HEK293 (cell line): ENCODE results near the gene ETDA.
"Not testable (repeated sequence)": the region's sequence is repeated elsewhere in the genome, so short reads cannot be mapped to it uniquely, and the experiment has no call there.

Experiments
- CTCF ChIA-PET: fragments of 350-600 bp; formaldehyde crosslinking; extraction: SDS; loops from one replicate; lab custom pipeline; 2021; ENCODE audit warnings: antibody characterized with exemption; lab: Yijun Ruan, JAX
- POLR2A ChIA-PET: fragments of 300-600 bp; formaldehyde crosslinking; extraction: SDS; loops from one replicate; lab custom pipeline; 2020; ENCODE audit warnings: antibody characterized with exemption, inconsistent platforms; lab: Yijun Ruan, JAX
- H3K27ac ChIP-seq: fragments of 200-500 bp; sonication (Bioruptor generic); 2 replicates; pipeline ENCODE4 v1.5.1; 2014; ENCODE audit warnings: low read depth, low read length, control low read depth, inconsistent platforms; ENCODE audit errors: extremely low read depth
- H3K36me3 ChIP-seq, 2 experiments: fragments of 200-500 bp in 1 of 2; sonication (Bioruptor generic) in 1 of 2; 1 replicate in 1 of 2; 2 replicates in 1 of 2; pipeline ENCODE4 v1.5.1; 2014 to 2017; ENCODE audit warnings: inconsistent platforms in 2 of 2, low read length in 2 of 2; ENCODE audit not compliant: control insufficient read depth in 2 of 2, insufficient read depth in 1 of 2
- H3K4me1 ChIP-seq: fragments of 200-500 bp; sonication (Bioruptor generic); 2 replicates; pipeline ENCODE4 v1.5.1; 2014; ENCODE audit warnings: mild to moderate bottlenecking, low read length, inconsistent platforms; ENCODE audit not compliant: control insufficient read depth, insufficient read depth
- H3K4me3 ChIP-seq: 2 replicates; pipeline ENCODE4 v1.5.1; 2011; ENCODE audit warnings: low read depth, mild to moderate bottlenecking, control low read depth, low read length, moderate library complexity
- H3K9me3 ChIP-seq: fragments of 200-500 bp; sonication (Bioruptor generic); 2 replicates; pipeline ENCODE4 v1.5.1; 2014; ENCODE audit warnings: low read depth, low read length, inconsistent platforms; ENCODE audit not compliant: control insufficient read depth, insufficient read depth
- BCL6B ChIP-seq: fragments of 450-650 bp; formaldehyde crosslinking; IDR thresholded peaks from 2 replicates; pipeline ENCODE4 v1.5.1; 2017; ENCODE audit warnings: missing biosample characterization, missing genetic modification characterization
- EGR2 ChIP-seq: fragments of 450-650 bp; formaldehyde crosslinking; IDR thresholded peaks from 2 replicates; pipeline ENCODE4 v1.5.1; 2016; ENCODE audit warnings: low read depth, missing biosample characterization, missing genetic modification characterization
- KLF1 ChIP-seq: fragments of 450-650 bp; formaldehyde crosslinking; IDR thresholded peaks from 2 replicates; pipeline ENCODE4 v1.5.1; 2016; ENCODE audit warnings: missing biosample characterization, missing genetic modification characterization
- KLF10 ChIP-seq: fragments of 450-650 bp; IDR thresholded peaks from 2 replicates; pipeline ENCODE4 v1.5.1; 2018; ENCODE audit warnings: missing biosample characterization, mild to moderate bottlenecking, missing genetic modification characterization
- OSR2 ChIP-seq: fragments of 450-650 bp; formaldehyde crosslinking; IDR thresholded peaks from 2 replicates; pipeline ENCODE4 v1.5.1; 2016; ENCODE audit warnings: missing biosample characterization, missing genetic modification characterization
- REPIN1 ChIP-seq: fragments of 450-650 bp; formaldehyde crosslinking; IDR thresholded peaks from 2 replicates; pipeline ENCODE4 v1.5.1; 2017; ENCODE audit warnings: missing biosample characterization, missing genetic modification characterization, low read depth
- ZNF148 ChIP-seq: fragments of 450-650 bp; formaldehyde crosslinking; IDR thresholded peaks from 2 replicates; pipeline ENCODE4 v1.5.0; 2017; ENCODE audit warnings: missing biosample characterization, missing genetic modification characterization, borderline replicate concordance
- ZNF155 ChIP-seq: fragments of 450-650 bp; formaldehyde crosslinking; IDR thresholded peaks from 2 replicates; pipeline ENCODE4 v1.5.1; 2016; ENCODE audit warnings: missing biosample characterization, missing genetic modification characterization
- ZNF174 ChIP-seq: fragments of 450-650 bp; formaldehyde crosslinking; IDR thresholded peaks from 2 replicates; pipeline ENCODE4 v1.5.0; 2017; ENCODE audit warnings: missing biosample characterization, mild to moderate bottlenecking, missing genetic modification characterization
- ZNF335 ChIP-seq: fragments of 450-650 bp; formaldehyde crosslinking; conservative IDR thresholded peaks from 2 replicates; pipeline ENCODE4 v1.5.1; 2016; ENCODE audit warnings: missing biosample characterization, missing genetic modification characterization
- ZNF394 ChIP-seq: fragments of 450-650 bp; formaldehyde crosslinking; IDR thresholded peaks from 2 replicates; pipeline ENCODE4 v1.5.1; 2016; ENCODE audit warnings: missing biosample characterization, missing genetic modification characterization, mild to moderate bottlenecking, moderate library complexity, borderline replicate concordance
- ZNF423 ChIP-seq: fragments of 450-650 bp; formaldehyde crosslinking; IDR thresholded peaks from 2 replicates; pipeline ENCODE4 v1.5.1; 2016; ENCODE audit warnings: missing biosample characterization, missing genetic modification characterization
- ZNF433 ChIP-seq: fragments of 450-650 bp; formaldehyde crosslinking; IDR thresholded peaks from 2 replicates; pipeline ENCODE4 v1.5.1; 2016; ENCODE audit warnings: missing biosample characterization, missing genetic modification characterization, low read depth
- ZNF558 ChIP-seq: fragments of 450-650 bp; formaldehyde crosslinking; IDR thresholded peaks from 2 replicates; pipeline ENCODE4 v1.5.1; 2016; ENCODE audit warnings: missing biosample characterization, missing genetic modification characterization
- ZNF561 ChIP-seq: fragments of 450-650 bp; IDR thresholded peaks from 2 replicates; pipeline ENCODE4 v1.5.1; 2018; ENCODE audit warnings: missing biosample characterization, missing genetic modification characterization, borderline replicate concordance
- ZNF571 ChIP-seq: fragments of 450-650 bp; formaldehyde crosslinking; IDR thresholded peaks from 2 replicates; pipeline ENCODE4 v1.5.0; 2017; ENCODE audit warnings: missing biosample characterization, missing genetic modification characterization
- ZNF670 ChIP-seq: fragments of 450-650 bp; formaldehyde crosslinking; IDR thresholded peaks from 2 replicates; pipeline ENCODE4 v1.5.1; 2016; ENCODE audit warnings: missing biosample characterization, missing genetic modification characterization, low read depth
- ZNF677 ChIP-seq: fragments of 450-650 bp; IDR thresholded peaks from 2 replicates; pipeline ENCODE4 v1.5.0; 2018; ENCODE audit warnings: missing biosample characterization, mild to moderate bottlenecking, missing genetic modification characterization, moderate library complexity
- TF ChIP-seq, protein P1 (sequence below): fragments of 450-650 bp; formaldehyde crosslinking; IDR thresholded peaks from 2 replicates; pipeline ENCODE4 v1.5.1; 2017; ENCODE audit warnings: missing biosample characterization, missing genetic modification characterization
- TF ChIP-seq, protein P2 (sequence below): fragments of 450-650 bp; formaldehyde crosslinking; IDR thresholded peaks from 2 replicates; pipeline ENCODE4 v1.5.1; 2017; ENCODE audit warnings: missing biosample characterization, missing genetic modification characterization
- TF ChIP-seq, protein P3 (sequence below): fragments of 450-650 bp; formaldehyde crosslinking; IDR thresholded peaks from 2 replicates; pipeline ENCODE4 v1.5.1; 2016; ENCODE audit warnings: missing biosample characterization, missing genetic modification characterization
- TF ChIP-seq, protein P4 (sequence below): fragments of 450-650 bp; formaldehyde crosslinking; IDR thresholded peaks from 2 replicates; pipeline ENCODE4 v1.5.1; 2016; ENCODE audit warnings: missing biosample characterization, missing genetic modification characterization
- TF ChIP-seq, protein P5 (sequence below): fragments of 450-650 bp; IDR thresholded peaks from 2 replicates; pipeline ENCODE4 v1.5.1; 2018; ENCODE audit warnings: missing biosample characterization, missing genetic modification characterization

ETDA gene

DNA sequence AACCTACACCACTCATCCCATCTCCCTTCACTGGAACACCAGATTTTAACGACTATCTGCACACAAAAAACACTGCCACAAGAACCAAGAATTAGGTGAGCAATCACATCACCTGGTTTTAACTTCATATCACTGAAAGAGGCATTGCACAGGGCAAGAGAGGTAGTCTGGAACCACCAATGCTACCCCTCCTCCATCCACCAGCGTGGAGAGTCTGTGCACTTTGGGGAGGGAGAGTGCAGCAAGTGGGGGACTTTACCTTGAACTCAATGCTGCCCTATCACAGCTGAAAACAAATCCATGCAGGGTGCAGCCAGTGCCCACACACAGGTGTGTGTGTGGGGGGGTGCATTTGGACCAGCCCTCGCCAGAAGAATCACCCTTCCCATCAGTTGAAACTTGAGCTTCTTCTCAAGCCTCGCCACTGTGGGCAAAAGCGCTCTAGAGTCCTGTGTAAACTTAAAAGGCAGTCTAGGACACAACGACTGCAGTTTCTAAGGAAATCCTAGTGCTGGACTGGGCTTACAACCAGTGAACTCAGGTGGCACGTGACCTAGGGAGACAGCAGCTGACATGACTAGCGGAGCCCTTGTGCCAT lies 4.3 kb downstream of the ETDA start:
- POLR2A ChIA-PET, H3K27ac ChIP-seq, CTCF ChIA-PET, H3K9me3 ChIP-seq, H3K4me1 ChIP-seq, H3K36me3 ChIP-seq, H3K4me3 ChIP-seq: not testable (repeated sequence)

- no peak overlapping the region for H3K27ac ChIP-seq
- H3K9me3 ChIP-seq = no peaks in the 10 kb centered on the region
- no peaks in the 10 kb centered on the region for H3K36me3 ChIP-seq
- CTCF ChIA-PET = no interaction called here
- no peak overlapping the region for H3K4me3 ChIP-seq
- TF ChIP-seq ZNF423 (tag by site-specific recombination) = no peak
- TF ChIP-seq, protein P1, sequence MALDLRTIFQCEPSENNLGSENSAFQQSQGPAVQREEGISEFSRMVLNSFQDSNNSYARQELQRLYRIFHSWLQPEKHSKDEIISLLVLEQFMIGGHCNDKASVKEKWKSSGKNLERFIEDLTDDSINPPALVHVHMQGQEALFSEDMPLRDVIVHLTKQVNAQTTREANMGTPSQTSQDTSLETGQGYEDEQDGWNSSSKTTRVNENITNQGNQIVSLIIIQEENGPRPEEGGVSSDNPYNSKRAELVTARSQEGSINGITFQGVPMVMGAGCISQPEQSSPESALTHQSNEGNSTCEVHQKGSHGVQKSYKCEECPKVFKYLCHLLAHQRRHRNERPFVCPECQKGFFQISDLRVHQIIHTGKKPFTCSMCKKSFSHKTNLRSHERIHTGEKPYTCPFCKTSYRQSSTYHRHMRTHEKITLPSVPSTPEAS (tag by site-specific recombination) = no peak
- TF ChIP-seq ZNF433 (tag by site-specific recombination) = no peak
- no peak for TF ChIP-seq ZNF394
- TF ChIP-seq ZNF561 = no peak
- no peak for TF ChIP-seq ZNF677 (tag by site-specific recombination)
- TF ChIP-seq BCL6B (tag by site-specific recombination) = no peak
- no peak for TF ChIP-seq ZNF558
- no peak for TF ChIP-seq OSR2
- no peak for TF ChIP-seq ZNF148 (tag by site-specific recombination)
- TF ChIP-seq REPIN1 (tag by site-specific recombination) = no peak
- no peak for TF ChIP-seq ZNF670
- TF ChIP-seq, protein P2, sequence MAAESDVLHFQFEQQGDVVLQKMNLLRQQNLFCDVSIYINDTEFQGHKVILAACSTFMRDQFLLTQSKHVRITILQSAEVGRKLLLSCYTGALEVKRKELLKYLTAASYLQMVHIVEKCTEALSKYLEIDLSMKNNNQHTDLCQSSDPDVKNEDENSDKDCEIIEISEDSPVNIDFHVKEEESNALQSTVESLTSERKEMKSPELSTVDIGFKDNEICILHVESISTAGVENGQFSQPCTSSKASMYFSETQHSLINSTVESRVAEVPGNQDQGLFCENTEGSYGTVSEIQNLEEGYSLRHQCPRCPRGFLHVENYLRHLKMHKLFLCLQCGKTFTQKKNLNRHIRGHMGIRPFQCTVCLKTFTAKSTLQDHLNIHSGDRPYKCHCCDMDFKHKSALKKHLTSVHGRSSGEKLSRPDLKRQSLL (tag by site-specific recombination) = no peak
- no peak for TF ChIP-seq EGR2 (tag by site-specific recombination)
- no peak for TF ChIP-seq ZNF155 (tag by site-specific recombination)
- no peak for TF ChIP-seq KLF10 (tag by site-specific recombination)
- no peak for TF ChIP-seq ZNF174 (tag by site-specific recombination)
- POLR2A ChIA-PET = no interaction called here
- no peaks in the 10 kb centered on the region for H3K4me1 ChIP-seq
These were observed 5.1 kb downstream of the ETDA start for GRCh38 chrX:135256923-135257322.

DNA sequence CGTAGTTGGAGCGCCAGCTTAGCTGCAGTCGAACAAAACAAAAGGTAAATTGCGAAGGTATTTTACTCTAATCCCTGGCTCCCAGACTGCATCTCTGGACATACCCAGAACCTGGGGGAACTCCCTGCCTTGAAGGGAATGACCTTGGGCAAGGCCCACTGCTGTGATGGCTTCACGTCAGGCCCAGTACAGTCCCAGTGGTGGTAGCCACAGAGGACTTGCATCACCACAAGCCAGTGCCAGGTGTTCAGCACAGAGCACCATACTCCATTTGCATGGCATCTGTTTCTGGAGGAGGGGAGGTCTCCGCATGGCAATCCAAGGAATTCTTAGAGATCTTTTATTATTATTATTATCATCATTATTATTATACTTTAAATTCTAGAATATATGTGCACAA lies 5.6 kb downstream of the ETDA start:
- Histone ChIP-seq H3K4me3 (no peak overlapping the region), H3K27ac (no peak overlapping the region), H3K36me3 (no peaks in the 10 kb centered on the region), H3K4me1 (no peaks in the 10 kb centered on the region), H3K9me3 (no peaks in the 10 kb centered on the region)
- ChIA-PET CTCF (no interaction called here), POLR2A (no interaction called here)
- TF ChIP-seq, protein P3, sequence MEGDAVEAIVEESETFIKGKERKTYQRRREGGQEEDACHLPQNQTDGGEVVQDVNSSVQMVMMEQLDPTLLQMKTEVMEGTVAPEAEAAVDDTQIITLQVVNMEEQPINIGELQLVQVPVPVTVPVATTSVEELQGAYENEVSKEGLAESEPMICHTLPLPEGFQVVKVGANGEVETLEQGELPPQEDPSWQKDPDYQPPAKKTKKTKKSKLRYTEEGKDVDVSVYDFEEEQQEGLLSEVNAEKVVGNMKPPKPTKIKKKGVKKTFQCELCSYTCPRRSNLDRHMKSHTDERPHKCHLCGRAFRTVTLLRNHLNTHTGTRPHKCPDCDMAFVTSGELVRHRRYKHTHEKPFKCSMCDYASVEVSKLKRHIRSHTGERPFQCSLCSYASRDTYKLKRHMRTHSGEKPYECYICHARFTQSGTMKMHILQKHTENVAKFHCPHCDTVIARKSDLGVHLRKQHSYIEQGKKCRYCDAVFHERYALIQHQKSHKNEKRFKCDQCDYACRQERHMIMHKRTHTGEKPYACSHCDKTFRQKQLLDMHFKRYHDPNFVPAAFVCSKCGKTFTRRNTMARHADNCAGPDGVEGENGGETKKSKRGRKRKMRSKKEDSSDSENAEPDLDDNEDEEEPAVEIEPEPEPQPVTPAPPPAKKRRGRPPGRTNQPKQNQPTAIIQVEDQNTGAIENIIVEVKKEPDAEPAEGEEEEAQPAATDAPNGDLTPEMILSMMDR (tag by site-specific recombination) = no peak
- TF ChIP-seq, protein P4, sequence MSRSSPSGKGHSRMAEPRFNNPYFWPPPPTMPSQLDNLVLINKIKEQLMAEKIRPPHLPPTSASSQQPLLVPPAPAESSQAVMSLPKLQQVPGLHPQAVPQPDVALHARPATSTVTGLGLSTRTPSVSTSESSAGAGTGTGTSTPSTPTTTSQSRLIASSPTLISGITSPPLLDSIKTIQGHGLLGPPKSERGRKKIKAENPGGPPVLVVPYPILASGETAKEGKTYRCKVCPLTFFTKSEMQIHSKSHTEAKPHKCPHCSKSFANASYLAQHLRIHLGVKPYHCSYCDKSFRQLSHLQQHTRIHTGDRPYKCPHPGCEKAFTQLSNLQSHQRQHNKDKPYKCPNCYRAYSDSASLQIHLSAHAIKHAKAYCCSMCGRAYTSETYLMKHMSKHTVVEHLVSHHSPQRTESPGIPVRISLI (tag by site-specific recombination) = no peak
- TF ChIP-seq KLF1 (tag by site-specific recombination) (no peak), ZNF571 (tag by site-specific recombination) (no peak), ZNF335 (tag by site-specific recombination) (no peak)
- TF ChIP-seq, protein P5, sequence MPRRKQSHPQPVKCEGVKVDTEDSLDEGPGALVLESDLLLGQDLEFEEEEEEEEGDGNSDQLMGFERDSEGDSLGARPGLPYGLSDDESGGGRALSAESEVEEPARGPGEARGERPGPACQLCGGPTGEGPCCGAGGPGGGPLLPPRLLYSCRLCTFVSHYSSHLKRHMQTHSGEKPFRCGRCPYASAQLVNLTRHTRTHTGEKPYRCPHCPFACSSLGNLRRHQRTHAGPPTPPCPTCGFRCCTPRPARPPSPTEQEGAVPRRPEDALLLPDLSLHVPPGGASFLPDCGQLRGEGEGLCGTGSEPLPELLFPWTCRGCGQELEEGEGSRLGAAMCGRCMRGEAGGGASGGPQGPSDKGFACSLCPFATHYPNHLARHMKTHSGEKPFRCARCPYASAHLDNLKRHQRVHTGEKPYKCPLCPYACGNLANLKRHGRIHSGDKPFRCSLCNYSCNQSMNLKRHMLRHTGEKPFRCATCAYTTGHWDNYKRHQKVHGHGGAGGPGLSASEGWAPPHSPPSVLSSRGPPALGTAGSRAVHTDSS (tag by site-specific recombination) = no peak
